Ascending aorta (tissue), 2 donors: ENCODE results near the gene TMEM258. TPM values are rescaled to one million over a fixed set of nuclear protein-coding genes. Genes with fewer than 3 reads are reported as not detected.

Source experiments
- DNase-seq, 2 donors: peaks; one replicate each; pipeline ENCODE4 v3.0.0-alpha.2; 2019; ENCODE audit warnings: low spot score in 2 of 2
- H3K27ac ChIP-seq, 2 donors: fragments of 200-600 bp; sonication (generic); one replicate each; pipeline ENCODE4 v1.5.1; 2016 to 2017; ENCODE audit warnings: mild to moderate bottlenecking in 1 of 2
- H3K27me3 ChIP-seq: fragments of 200-600 bp; sonication (generic); one replicate; pipeline ENCODE4 v1.5.1; 2017
- H3K36me3 ChIP-seq, 2 donors: fragments of 200-600 bp; sonication (generic); one replicate each; pipeline ENCODE4 v1.5.1; 2016
- H3K4me1 ChIP-seq, 2 donors: fragments of 200-600 bp; sonication (generic); one replicate each; pipeline ENCODE4 v1.5.1; 2016 to 2017; ENCODE audit warnings: mild to moderate bottlenecking in 1 of 2
- H3K4me3 ChIP-seq, 2 donors: fragments of 200-600 bp; sonication (generic); one replicate each; pipeline ENCODE4 v1.5.1; 2016 to 2017; ENCODE audit warnings: mild to moderate bottlenecking in 1 of 2
- H3K9me3 ChIP-seq, 2 donors: fragments of 200-600 bp; sonication (generic); one replicate each; pipeline ENCODE4 v1.5.1; 2016
- intact Hi-C: fragments of 100-400 bp; cut with DNase I; formaldehyde crosslinking; loops from one replicate; pipeline ENCODE4 v1.15.1; 2023
- total RNA-seq: library from RNA; depleted of rRNA; stranded (reverse); fragments of >200 nt; gene quantifications from one replicate; pipeline ENCODE4 v1.1.0, GENCODE V29; 2016
- TF ChIP-seq, protein P1 (sequence below), 3 experiments: fragments of 200-600 bp in 2 of 3; fragments of 450-650 bp in 1 of 3; sonication (generic) in 2 of 3; IDR thresholded peaks; one replicate each; pipeline ENCODE4 v1.5.1; 2016 to 2019; ENCODE audit warnings: antibody characterized with exemption in 3 of 3, mild to moderate bottlenecking in 1 of 3, moderate library complexity in 1 of 3

Gene TMEM258
- total RNA-seq, 1 donor from 2014 or later, result 26.4 TPM

DNA sequence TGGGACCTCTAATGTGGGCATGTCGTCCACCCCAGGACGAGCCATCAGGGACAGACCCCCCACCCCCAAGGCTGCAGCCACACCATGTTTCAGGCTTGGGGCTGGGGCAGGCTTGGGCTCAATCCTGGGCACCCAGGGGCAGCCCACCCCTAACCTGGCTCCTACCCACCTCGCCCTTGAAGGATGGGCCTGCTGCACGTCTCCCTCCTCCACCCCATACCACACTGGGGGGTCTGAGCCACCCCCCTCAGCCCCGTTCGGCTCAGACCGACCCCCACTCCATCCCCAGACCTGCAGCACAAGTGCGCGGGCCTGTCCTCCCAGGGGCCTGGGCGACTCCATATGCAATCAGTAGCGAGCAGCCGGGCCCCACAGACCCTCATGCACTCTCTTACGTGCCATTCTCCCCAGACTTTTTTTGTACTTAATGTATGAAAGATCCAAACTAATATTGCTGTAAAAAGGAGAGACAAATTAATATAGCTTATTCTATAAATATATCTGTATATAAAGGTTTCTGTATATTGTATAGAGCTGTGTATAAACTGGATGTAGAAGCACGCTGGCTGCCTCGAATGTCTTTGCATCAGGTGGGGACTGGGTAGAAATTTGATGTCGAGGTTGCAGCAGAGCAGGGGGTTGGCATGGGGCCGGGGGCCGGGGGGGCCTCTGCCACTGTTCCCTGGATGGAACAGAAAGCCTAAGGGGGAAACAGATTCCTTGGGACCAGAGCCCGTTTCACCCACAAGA lies 45.8 kb downstream of the TMEM258 start:
- no peak overlapping the region for H3K27ac ChIP-seq
- H3K9me3 ChIP-seq, result no peaks in the 10 kb centered on the region
- no peak for DNase-seq
- intact Hi-C loops, result no loop called here
- no peaks in the 10 kb centered on the region for H3K27me3 ChIP-seq
- H3K4me3 ChIP-seq, result no peak overlapping the region
- no peaks in the 10 kb centered on the region for H3K36me3 ChIP-seq
- H3K4me1 ChIP-seq, result no peaks in the 10 kb centered on the region
- TF ChIP-seq, protein P1, sequence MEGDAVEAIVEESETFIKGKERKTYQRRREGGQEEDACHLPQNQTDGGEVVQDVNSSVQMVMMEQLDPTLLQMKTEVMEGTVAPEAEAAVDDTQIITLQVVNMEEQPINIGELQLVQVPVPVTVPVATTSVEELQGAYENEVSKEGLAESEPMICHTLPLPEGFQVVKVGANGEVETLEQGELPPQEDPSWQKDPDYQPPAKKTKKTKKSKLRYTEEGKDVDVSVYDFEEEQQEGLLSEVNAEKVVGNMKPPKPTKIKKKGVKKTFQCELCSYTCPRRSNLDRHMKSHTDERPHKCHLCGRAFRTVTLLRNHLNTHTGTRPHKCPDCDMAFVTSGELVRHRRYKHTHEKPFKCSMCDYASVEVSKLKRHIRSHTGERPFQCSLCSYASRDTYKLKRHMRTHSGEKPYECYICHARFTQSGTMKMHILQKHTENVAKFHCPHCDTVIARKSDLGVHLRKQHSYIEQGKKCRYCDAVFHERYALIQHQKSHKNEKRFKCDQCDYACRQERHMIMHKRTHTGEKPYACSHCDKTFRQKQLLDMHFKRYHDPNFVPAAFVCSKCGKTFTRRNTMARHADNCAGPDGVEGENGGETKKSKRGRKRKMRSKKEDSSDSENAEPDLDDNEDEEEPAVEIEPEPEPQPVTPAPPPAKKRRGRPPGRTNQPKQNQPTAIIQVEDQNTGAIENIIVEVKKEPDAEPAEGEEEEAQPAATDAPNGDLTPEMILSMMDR (IDR thresholded peaks at IDR 0.05), result no peak

DNA sequence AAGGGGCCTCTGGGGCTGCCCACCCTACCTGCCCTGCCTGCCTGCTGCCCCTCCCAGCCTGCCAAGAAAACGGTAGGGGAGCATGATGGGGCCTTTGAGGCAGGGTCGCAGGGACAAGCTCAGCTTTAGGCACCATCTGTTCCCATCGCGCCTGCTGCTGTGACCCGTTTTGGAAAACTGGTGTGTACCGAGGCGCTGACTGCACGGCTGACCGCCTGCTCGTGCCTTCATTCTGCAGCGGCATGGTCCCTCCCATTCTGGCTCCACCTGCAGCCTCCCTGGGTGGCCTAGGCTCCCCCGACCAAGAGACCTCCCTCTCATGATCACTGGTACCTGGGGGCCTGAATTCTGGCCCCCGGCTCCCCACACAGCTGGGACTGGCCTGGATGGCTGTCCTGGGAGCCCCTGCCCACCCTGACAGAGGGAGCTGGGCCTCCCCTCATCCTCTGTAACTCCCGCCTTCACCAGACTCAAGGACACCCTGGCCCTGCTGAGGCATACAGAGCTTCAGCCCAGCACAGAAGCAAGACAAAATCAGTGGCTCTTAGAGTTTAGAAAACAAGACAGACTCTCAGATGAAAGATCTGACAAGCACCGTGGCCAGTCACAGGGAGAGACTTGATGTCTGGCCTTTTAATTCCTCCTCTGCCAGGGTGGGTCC lies 46.5 kb downstream of the TMEM258 start:
- Histone ChIP-seq H3K9me3 (no peaks in the 10 kb centered on the region), H3K4me1 (no peaks in the 10 kb centered on the region), H3K4me3 (no peak overlapping the region), H3K27me3 (no peaks in the 10 kb centered on the region), H3K27ac (no peak overlapping the region), H3K36me3 (no peaks in the 10 kb centered on the region)
- no peak for DNase-seq
- intact Hi-C loops, result no loop called here
- TF ChIP-seq, protein P1 (IDR thresholded peaks at IDR 0.05), result no peak

DNA sequence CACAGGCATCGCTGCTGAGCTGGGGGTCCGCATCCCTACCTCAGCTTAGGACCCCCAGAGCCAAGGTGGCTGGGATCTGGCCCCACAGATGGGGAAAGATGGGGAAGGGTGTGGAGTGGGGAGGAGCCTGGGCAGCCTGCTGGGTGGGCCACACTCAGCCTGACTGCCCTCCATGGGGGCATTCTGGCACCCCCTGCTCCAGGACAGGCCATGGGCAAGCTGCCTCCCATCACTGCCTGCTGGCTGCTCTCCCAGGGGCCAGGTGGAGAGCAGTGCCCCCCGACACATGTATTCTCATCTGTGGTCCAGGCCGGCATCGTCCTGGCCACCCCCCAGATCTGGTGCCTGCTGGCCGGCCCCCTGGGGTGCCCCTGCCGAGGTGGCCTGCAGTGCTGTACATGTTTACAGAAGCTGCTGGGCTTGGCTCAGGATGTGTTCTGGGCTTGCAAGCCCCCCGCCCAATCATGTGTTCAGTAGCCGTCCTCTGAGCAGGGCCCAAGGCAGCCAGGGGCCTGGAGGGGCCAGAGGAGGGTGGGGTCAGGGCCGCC lies 47.7 kb downstream of the TMEM258 start:
- H3K36me3 ChIP-seq, result no peaks in the 10 kb centered on the region
- intact Hi-C loops, result no loop called here

DNA sequence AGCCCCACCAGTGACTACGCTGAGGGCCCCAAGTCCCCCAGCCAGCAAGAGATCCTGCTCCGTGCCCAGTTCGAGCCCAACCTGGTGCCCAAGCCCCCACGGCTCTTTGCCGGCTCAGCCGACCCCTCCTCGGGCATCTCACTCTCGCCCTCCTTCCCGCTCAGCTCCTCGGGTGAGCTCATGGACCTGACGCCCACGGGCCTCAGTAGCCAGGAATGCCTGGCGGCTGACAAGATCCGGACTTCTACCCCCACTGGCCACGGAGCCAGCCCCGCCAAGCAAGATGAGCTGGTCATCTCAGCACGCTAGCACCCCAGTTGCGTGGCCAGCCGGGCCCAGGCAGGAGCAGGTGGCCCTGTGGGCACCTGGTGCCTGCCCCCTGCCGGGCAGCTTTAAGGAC lies 48.2 kb downstream of the TMEM258 start:
- no peak overlapping the region for H3K4me3 ChIP-seq
- TF ChIP-seq, protein P1 (IDR thresholded peaks at IDR 0.05), result no peak
- no peak overlapping the region for H3K27ac ChIP-seq
- H3K4me1 ChIP-seq, result no peaks in the 10 kb centered on the region
- no peaks in the 10 kb centered on the region for H3K9me3 ChIP-seq
- H3K36me3 ChIP-seq, result no peaks in the 10 kb centered on the region
- no peak for DNase-seq
- H3K27me3 ChIP-seq, result no peaks in the 10 kb centered on the region
- intact Hi-C loops, result no loop called here

More for the DNA sequence above, 47.7 kb downstream of the TMEM258 start:
- TF ChIP-seq, protein P1 (IDR thresholded peaks at IDR 0.05), result no peak
- Histone ChIP-seq H3K27ac (no peak overlapping the region), H3K27me3 (no peaks in the 10 kb centered on the region), H3K9me3 (no peaks in the 10 kb centered on the region), H3K4me3 (no peak overlapping the region), H3K4me1 (no peaks in the 10 kb centered on the region)
- no peak for DNase-seq

DNA sequence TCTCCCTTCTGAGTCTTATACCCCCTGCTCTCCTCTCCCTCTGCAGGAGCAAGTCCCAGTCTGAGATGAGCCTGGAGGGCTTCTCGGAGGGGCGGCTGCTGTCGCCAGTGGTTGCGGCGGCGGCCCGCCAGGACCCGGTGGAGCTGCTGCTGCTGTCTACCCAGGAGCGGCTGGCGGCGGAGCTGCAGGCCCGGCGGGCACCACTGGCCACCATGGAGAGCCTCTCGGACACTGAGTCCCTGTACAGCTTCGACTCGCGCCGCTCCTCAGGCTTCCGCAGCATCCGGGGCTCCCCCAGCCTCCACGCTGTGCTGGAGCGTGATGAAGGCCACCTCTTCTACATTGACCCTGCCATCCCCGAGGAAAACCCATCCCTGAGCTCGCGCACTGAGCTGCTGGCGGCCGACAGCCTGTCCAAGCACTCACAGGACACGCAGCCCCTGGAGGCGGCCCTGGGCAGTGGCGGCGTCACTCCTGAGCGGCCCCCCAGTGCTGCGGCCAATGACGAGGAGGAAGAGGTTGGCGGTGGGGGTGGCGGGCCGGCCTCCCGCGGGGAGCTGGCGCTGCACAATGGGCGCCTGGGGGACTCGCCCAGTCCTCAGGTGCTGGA lies 48.8 kb downstream of the TMEM258 start:
- TF ChIP-seq, protein P1 (IDR thresholded peaks at IDR 0.05), result no peak
- H3K27me3 ChIP-seq, result no peaks in the 10 kb centered on the region
- intact Hi-C loops, result no loop called here
- H3K4me1 ChIP-seq, result no peaks in the 10 kb centered on the region
- H3K9me3 ChIP-seq, result no peaks in the 10 kb centered on the region
- no peaks in the 10 kb centered on the region for H3K36me3 ChIP-seq
- H3K4me3 ChIP-seq, result no peak overlapping the region
- no peak for DNase-seq
- no peak overlapping the region for H3K27ac ChIP-seq
